Endometrial microvascular endothelial cells (primary cell): ENCODE measurements around the gene KCNK3. TPM values are rescaled to one million over a fixed set of nuclear protein-coding genes. Genes with fewer than 3 reads are reported as not detected.

Experiments used
- in situ Hi-C: cut with HindIII; loops from 2 replicates; pipeline ENCODE4 v1.10.0; 2017; ENCODE audit warnings: low sequenced_read_pairs, low pct_unique_long_range_greater_than_20kb; ENCODE audit errors: inconsistent ontology term
- total RNA-seq: library from RNA; depleted of rRNA; stranded (reverse); fragments of >200 nt; gene quantifications from one replicate; pipeline ENCODE4 v1.2.3, GENCODE V29; 2015; ENCODE audit errors: inconsistent ontology term

KCNK3 gene
- total RNA-seq, 1 donor from 2014 or later, result not detected

DNA sequence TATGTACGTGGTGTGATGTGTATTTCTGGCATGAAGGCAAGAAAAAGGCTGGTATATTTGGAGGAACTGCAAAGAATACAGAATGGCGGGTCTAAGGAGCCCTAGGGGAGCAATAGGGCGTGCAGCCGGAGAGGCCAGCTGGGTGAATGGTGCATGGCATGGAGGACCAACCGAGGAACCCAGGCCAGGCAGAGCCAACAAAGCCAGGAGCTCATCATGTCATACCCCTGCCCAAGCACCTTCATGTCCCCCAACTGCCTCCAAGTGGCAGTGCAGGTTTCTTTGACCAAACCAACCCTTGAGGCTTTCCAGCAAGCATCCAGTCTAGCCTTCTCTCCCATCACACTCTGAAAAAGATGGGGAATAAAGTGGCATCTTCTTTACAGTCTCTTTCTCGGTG lies 8.9 kb upstream of the KCNK3 start:
- in situ Hi-C loops, result no loop called here

DNA sequence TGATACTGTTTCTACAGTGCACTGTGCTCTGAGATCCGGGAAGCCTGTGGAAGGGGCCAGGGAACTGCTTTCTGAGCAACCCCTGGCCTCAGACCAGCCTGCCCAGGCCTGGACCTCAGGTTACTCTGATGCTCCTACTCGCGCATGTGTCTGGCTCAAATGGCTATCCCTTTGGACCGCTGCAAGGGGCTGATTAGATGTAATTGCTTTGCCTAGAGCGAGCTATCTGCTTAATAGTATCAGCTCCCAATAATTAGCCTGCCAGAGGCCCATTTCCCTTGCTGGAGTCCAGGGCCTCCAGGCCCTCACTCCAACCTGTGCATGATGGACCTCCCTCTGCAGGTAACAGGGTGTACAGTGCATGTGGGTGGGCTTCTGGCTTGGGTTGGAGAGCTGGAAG lies 7.2 kb upstream of the KCNK3 start:
- in situ Hi-C loops, result no loop called here

DNA sequence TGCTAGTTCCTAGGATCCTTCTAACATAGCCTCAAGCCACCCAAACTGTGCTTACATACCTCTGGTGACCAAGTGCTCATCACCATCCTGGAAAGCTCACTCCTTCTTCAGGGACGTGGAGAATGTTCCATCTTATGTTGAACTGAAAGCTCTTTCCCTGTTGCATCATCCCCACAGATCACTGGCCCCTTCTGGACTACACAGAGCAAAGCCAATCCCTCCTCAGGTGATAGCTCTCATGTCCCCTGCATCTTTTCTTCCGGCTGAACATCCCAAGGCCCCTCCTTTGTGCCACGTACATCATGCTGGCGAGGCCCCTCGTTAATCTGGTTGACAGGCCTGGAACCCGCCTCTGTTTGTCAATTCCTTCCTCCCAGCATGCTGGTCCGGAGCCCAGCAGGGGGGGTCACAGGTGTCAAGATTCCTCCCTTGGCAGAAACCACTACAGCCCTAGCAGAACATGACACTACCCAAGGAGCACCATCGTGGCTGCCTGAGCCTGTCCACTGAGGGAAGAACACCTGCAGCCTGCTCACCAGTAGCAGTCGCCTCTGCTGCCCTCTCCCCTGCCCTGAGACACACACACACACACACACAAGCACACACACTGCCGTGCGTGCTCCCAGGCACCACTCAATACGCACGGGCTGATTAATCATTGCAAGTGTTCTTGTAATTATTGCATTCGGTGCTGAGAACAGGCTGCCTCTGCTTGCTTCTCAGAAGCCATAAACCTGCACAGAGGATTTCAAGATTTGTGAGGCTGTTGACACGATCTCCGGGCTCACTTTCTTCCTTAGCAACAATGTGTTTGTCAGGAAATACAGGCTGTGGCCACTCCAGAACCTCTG lies 6.3 kb upstream of the KCNK3 start:
- in situ Hi-C loops, result no loop called here

DNA sequence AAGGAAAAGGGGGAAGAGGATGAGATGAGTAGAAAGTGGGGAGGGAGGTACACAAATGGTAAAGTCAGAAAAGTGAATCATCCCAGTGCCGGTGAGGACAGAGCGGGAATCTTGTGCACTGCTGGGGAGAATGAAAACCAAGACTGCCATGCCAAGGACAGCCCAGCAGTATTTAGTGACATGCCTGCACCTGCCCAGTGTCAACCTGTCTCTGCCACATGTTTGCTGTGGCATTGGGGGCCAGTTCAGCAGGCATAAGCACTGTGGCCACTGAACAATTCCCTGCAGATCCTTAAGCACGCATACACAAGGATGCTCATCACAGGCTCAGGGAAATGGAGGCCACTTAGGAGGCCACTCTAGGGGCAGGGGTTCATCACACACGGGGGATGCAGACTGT lies 5.2 kb upstream of the KCNK3 start:
- in situ Hi-C loops, result no loop called here

DNA sequence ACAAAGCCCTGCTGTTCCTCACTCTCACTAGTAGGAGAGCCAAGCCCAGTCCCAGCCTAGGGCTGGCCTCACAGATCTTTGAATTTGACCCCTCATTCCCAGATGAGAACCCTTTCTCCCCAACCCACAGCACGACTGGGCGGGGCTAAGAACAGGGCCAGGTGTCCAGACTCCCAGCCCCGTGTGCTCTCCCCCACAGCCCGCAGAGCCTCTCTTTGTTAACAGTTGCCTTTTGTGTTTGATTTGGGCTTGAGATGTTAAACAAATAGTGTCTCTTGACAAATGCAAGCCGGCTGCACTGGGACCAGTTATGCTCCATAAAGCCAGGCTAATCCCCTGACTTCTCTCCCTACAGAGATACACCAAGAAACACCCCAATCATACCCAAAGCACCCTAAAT lies 4.7 kb upstream of the KCNK3 start:
- in situ Hi-C loops, result no loop called here

DNA sequence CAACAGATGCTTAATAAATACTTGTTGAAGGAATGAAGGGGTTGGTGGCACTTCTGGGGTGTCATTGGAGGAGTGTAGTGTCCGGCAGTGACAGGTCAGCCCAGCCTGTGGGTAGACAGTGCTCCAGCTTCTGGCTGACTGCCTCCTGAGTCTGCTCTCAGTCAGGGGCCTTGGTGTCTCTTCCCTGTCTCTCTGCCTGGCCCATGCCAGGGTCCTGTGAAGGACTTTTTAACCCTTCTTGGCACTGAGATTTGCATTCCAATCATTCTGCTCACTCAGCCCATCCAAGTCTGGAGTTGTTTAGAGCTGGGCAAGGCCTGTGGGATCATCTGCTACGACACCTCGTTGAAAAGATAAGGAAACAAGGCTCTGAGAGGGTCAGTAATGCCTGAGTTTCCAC lies 1.4 kb upstream of the KCNK3 start:
- in situ Hi-C loops, result no loop called here

DNA sequence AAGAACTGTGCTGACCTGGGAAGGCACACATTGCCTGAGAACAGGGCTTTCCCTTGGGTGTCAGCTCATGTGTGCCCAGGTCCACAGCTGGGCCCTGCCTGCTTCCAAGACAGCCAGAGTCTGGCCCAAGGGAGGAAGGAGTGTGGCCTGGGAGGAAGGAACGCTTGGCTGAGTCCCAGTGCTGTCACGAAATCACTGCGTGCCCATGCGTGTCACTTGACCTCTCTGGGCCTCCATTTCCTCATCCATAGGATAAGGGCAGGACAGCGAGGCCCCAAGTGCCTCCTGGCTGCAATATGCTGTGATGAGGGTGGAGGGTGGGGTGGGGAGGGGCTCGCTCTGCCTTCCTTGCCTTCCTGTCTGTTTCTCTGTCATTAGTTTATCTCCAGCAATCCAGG lies 642 bp upstream of the KCNK3 start:
- in situ Hi-C loops, result no loop called here

DNA sequence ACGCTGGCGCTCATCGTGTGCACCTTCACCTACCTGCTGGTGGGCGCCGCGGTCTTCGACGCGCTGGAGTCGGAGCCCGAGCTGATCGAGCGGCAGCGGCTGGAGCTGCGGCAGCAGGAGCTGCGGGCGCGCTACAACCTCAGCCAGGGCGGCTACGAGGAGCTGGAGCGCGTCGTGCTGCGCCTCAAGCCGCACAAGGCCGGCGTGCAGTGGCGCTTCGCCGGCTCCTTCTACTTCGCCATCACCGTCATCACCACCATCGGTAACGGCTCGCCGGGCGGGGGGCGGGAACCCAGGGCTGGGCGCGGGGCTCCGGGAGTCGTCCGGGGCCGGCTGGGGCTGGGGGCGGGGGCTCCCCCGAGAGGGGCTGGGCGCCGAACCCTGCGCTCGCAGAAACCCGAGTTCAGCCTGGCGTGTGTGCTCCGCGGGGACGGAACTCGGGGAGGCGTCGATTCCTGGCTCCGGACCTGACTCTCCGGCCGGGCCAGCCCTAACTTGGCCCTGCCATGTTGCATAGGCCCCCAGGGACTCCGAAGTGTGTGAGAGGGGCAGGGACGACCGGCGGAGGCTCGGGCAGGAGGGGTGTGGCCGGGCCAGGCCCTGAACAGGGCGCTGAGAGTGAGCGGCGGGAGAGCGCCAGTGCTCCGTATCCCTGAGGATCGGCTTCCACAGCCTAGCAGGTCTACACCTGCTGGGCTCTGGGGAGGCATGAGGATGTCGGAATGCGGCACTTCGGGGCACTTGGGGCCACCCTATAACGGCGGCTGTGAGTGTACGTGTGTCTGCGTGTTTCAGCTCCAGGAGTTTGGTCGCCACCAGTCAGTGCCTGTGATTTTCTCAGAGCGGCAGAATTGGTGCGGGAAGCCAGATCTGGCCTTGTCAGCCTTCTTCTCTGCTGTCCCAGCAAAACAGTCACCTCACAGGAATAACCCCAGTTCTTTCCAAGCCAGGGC lies 651 bp downstream of the KCNK3 start:
- in situ Hi-C loops, result no loop called here

DNA sequence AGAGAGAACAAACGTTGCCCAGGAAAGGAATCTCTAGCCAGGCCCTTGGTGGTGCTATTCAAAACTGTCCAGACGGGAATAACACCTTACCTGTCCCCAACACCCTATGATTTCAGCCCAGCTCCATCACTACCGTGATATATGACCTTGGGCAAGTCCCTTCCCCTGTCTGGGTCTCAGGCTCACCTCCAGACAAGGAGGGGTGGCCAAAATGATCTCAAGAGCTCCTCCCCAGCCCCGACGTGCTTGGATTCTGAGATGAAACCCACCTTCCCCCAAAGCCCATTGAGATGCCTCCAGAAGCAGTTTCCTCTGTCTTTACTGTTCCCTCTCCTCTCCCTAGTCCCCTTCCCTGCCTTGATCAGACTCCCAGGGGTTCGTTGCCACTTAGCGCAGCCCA lies 1.5 kb downstream of the KCNK3 start:
- in situ Hi-C loops, result no loop called here

DNA sequence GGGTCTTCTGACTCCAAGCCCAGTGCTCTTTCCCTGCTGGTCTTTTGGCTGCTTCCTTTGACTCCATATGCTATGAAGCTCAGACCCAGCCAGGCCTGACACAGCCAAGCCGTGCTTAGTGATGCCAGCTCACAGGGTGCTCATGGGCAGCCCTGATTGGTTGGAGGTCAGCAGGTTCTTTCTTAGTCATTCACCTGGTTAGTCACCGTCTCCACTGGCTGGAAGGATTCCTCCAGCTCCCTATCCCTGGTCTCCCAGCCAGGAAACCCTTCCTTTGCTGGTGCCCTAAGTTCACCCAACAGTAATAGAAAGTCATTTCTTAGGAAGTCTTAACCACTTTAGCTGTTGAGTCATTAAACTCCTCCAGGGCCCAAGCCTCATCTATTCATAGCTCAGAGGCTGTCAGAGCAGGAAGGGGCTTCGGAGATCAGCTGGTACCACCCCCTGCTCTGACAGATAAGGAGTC lies 3.9 kb downstream of the KCNK3 start:
- in situ Hi-C loops, result no loop called here

DNA sequence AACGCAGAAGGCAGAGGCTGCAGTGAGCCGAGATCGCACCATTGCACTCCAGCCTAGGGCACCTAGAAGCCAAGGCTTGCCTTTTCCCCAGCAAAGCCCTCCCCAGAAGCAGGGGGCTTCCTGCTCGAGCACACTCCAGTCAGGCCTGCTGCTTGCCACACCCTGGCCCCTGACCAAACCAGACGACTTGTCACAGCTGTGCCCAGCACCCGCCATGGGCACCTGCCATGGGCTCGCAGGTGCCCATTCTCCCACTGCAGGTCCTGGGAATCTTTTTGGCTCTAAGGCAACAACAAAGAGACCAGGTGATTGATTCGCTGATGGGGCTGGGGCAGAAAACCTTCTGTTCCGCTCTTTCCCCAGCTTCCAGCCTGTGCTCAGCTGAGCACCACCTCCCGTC lies 4.9 kb downstream of the KCNK3 start:
- in situ Hi-C loops, result no loop called here

DNA sequence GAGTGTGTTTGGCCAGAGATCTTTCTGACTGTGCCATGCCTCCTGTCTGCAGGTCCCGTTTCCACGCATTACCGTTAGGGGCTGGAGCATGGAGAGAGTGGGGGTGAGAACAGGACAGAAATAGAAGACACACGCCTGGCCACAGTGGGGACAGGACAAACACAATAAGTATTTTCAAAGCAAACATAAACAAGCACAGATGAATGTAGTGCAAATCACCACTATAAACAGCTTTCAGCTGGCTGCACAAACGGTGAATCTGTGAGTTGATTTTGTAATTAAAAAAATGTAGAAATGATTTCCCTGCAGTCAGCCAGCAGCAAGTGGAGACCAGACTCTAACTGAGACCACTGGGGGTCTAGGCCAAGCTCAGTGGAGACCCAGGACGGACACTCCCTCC lies 6.8 kb downstream of the KCNK3 start:
- in situ Hi-C loops, result no loop called here

DNA sequence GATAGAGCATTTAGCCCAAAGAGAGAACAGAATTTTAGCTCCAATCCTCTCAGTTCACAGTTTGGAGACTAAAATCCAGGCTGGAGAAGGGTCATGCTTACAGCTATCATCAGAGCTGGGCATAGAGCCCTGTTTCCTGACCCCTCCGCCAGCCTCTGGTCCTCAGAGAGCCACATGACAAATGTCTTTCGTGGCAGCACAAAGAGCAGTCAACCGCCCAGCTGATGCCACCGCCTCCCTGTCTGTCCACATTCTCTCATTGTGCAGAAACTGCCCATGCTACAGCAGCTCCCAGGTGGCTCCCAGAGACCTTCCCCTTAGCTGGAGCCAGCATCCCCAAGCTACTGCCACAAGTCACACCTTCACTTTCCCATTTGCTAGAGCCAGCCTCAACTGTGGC lies 7.6 kb downstream of the KCNK3 start:
- in situ Hi-C loops, result no loop called here

DNA sequence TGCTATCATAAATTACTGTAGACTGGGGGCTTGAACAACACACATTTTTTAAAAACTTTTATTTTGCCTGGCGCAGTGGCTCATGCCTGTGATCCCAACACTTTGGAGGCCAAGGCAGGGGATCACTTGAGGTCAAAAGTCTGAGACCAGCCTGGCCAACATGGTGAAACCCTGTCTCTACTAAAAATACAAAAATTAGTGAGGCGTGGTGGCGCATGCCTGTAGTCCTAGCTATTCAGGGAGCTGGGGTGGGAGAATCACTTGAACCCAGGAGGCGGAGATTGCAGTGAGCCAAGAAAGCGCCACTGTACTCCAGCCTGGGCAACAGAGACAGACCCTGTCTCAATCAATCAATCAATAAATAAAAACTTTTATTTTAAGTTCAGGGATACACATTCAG lies 9.1 kb downstream of the KCNK3 start:
- in situ Hi-C loops, result no loop called here

DNA sequence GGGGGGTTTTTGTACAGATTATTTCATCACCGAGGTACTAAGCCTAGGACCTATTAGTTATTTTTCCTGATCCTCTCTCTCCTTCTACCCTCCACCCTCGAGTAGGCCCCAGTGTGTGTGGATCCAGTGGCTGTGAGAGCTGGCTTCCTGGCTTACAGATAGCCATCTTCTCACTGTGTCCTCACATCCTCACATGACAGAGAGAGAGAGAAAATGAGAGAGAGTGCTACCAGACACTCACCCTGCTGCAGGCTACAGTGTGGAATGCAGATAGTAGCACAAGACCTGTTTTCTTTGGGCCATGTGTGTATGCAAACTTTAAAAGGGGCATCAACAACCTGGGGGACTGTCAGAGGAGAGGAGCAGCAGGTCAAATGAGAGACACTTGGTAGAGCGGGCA lies 9.5 kb downstream of the KCNK3 start:
- in situ Hi-C loops, result no loop called here

DNA sequence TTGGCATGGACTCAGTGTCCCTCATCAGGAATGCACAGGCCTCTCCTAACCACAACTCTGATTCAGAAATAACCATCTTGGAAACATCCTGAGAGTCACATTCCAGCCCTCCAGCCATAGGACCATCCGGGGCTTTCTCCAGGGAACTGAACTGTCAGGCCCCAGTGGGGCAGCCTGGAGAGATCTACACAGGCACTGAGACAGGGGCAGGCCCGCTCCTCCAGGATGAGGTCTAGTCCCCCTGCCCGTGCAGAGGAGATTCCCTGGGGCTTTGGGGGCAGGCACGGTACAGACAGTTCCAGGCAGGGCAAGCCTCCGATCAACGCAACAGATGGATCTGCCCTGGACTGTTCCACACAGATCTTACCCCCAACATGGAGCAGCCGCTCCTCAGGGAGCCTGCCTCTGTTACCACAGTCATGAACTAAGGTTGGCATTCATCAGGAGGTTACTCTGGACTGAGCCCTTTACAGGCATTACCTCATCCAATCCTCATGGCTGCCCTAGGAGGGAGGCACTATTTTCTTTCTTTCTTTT lies 12.0 kb downstream of the KCNK3 start:
- in situ Hi-C loops, result no loop called here

DNA sequence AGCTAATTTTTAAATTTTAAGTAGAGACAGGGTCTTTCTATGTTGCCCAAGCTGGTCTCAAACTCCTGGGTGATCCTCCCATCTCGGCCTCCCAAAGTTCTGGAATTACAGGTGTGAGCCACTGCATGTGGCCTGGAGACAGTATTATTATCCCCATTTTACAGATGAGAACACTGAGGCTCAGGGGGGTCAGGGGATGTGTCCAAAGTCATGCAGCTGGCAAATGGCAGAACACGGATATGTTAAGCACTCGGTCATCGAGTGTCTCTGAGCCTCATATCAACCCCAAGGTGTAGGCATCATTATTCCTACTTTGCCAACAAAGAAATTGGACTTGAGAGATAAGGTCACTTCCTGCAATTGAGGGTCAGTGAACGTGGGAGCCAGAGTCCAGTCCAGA lies 12.6 kb downstream of the KCNK3 start:
- in situ Hi-C loops, result no loop called here

DNA sequence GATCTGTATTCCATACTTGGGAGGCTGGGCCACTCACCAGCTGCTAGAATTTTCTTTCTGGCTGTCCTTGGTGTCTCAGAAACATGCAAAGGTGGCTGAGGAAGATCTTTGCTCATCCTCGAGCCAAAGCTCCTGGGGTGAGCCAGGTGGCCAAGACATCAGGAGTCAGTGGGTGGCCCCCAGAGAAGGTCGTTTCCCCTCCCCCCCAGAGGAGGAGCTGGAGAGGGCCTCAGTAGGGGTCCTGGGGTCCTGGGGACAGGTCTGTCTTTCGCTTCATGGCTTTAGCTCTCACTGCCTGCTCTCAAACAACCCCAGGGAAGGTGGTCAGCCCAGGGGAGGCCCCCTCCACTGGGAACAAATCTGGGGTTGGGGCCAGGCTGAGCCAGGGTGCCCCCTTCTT lies 13.6 kb downstream of the KCNK3 start:
- in situ Hi-C loops, result no loop called here

DNA sequence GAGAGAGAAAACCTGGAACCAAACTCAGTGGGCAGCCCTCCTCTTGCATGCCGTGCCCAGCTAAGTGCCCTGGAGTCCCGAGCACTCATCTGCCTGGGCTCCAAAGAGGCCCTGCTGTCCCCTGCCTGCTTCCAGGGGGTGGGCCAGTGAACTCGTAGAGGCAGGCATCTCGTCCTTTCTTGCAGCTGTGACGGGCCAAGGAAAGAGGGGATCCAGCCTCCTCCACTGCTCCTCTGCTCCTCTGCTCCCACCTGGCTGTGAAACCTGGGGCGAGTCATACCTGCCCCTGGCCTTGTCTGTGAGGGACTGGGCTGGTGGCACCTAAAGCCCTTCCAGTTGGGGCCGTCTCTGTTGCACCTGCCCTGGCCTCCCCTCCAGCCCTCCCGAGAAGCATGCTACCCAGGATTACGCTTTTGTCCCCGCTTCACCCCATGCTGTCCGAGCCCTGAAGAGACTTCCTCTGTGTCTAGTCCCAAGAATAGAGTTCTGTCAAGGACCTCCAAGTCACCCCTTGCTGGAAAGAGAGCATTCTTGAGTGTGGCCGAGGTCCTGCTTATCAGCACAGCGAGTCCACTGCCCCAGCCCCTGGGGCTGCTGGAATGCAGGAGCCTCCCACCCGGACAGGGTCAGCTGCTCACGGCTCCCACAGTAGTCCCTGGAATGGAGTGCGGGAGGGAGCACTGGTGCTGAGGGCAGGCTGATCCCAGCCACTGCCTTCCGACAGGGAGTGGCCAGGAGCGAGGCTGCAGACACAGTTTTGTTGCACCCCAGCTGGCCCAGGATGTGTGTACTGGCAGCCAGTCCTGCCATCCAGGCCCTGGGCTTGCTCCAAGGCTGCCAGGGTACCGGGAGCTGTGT lies 14.3 kb downstream of the KCNK3 start:
- in situ Hi-C loops, result no loop called here
